ENCODE results near the gene GMPPB.

- TF ChIP-seq, protein P1, sequence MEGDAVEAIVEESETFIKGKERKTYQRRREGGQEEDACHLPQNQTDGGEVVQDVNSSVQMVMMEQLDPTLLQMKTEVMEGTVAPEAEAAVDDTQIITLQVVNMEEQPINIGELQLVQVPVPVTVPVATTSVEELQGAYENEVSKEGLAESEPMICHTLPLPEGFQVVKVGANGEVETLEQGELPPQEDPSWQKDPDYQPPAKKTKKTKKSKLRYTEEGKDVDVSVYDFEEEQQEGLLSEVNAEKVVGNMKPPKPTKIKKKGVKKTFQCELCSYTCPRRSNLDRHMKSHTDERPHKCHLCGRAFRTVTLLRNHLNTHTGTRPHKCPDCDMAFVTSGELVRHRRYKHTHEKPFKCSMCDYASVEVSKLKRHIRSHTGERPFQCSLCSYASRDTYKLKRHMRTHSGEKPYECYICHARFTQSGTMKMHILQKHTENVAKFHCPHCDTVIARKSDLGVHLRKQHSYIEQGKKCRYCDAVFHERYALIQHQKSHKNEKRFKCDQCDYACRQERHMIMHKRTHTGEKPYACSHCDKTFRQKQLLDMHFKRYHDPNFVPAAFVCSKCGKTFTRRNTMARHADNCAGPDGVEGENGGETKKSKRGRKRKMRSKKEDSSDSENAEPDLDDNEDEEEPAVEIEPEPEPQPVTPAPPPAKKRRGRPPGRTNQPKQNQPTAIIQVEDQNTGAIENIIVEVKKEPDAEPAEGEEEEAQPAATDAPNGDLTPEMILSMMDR (IDR thresholded peaks at IDR 0.05; ENCODE audit: insufficient read depth, low read length), result no peak
- no peak for TF ChIP-seq POLR2AphosphoS5 (IDR thresholded peaks at IDR 0.05; ENCODE audit: low read depth)
- TF ChIP-seq REST (IDR thresholded peaks at IDR 0.05; ENCODE audit: insufficient replicate concordance, low read depth), result no peak
- no peak for TF ChIP-seq SPI1 (IDR thresholded peaks at IDR 0.05; ENCODE audit: borderline replicate concordance, low read depth)
These were observed 13.9 kb downstream of the GMPPB start for GRCh38 chr3:49709852-49710251.
